Hepatocyte (in vitro differentiated cells): Measurements from ENCODE around the gene SCARF2. TPM values are rescaled to one million over a fixed set of nuclear protein-coding genes. Genes with fewer than 3 reads are reported as not detected.
"Not testable (repeated sequence)": the region's sequence is repeated elsewhere in the genome, so short reads cannot be mapped to it uniquely, and the experiment has no call there.

Experiments used
- DNase-seq: peaks from one replicate; pipeline ENCODE4 v3.0.0-alpha.2; 2016; ENCODE audit warnings: low spot score
- H2AFZ ChIP-seq: fragments of 200-600 bp; sonication (generic); 2 replicates; pipeline ENCODE4 v1.6.0; 2016; ENCODE audit warnings: antibody characterized with exemption, mild to moderate bottlenecking
- H3K27ac ChIP-seq: fragments of 200-600 bp; sonication (generic); 2 replicates; pipeline ENCODE4 v1.5.1; 2016; ENCODE audit warnings: mild to moderate bottlenecking
- H3K27me3 ChIP-seq: fragments of 200-600 bp; sonication (generic); 2 replicates; pipeline ENCODE4 v1.6.1; 2016
- H3K36me3 ChIP-seq: fragments of 200-600 bp; sonication (generic); replicated peaks from 2 replicates; pipeline ENCODE4 v1.5.1; 2016; ENCODE audit warnings: low read depth; ENCODE audit not compliant: insufficient read depth
- H3K4me1 ChIP-seq: fragments of 200-600 bp; sonication (generic); 2 replicates; pipeline ENCODE4 v1.5.1; 2016; ENCODE audit warnings: mild to moderate bottlenecking, moderate library complexity; ENCODE audit not compliant: insufficient read depth
- H3K4me2 ChIP-seq: fragments of 200-600 bp; sonication (generic); 2 replicates; pipeline ENCODE4 v1.6.0; 2016
- H3K4me3 ChIP-seq: fragments of 200-600 bp; sonication (generic); 2 replicates; pipeline ENCODE4 v1.5.1; 2016; ENCODE audit warnings: mild to moderate bottlenecking
- H3K79me2 ChIP-seq: fragments of 200-600 bp; sonication (generic); 2 replicates; pipeline ENCODE4 v1.6.0; 2017; ENCODE audit warnings: mild to moderate bottlenecking
- H3K9me2 ChIP-seq: fragments of 200-600 bp; sonication (generic); replicated peaks from 2 replicates; pipeline ENCODE4 v1.6.0; 2017; ENCODE audit warnings: mild to moderate bottlenecking; ENCODE audit not compliant: insufficient read depth
- H3K9me3 ChIP-seq: fragments of 200-600 bp; sonication (generic); 2 replicates; pipeline ENCODE4 v1.5.1; 2016; ENCODE audit warnings: low read depth, mild to moderate bottlenecking
- H4K20me1 ChIP-seq: fragments of 200-600 bp; sonication (generic); 2 replicates; pipeline ENCODE4 v1.6.0; 2016; ENCODE audit warnings: mild to moderate bottlenecking; ENCODE audit not compliant: insufficient read depth, poor library complexity, severe bottlenecking
- EZH2 ChIP-seq: fragments of 200-600 bp; sonication (generic); IDR thresholded peaks from 2 replicates; pipeline ENCODE4 v1.6.1; 2016; ENCODE audit warnings: antibody characterized with exemption, mild to moderate bottlenecking, borderline replicate concordance
- EZH2phosphoT487 ChIP-seq: fragments of 200-600 bp; sonication (generic); IDR thresholded peaks from one replicate; pipeline ENCODE4 v1.6.1; 2018; ENCODE audit warnings: antibody characterized with exemption, mild to moderate bottlenecking, low read depth, moderate library complexity; ENCODE audit not compliant: unreplicated experiment, severe bottlenecking
- WGBS: methylation state at CpG from one replicate; pipeline ENCODE4 v1.1.6; 2016; ENCODE audit warnings: low lambda C conversion rate; ENCODE audit errors: missing lambda C conversion rate; 5-methylcytosine and 5-hydroxymethylcytosine counted together
- polyA plus RNA-seq: library from polyadenylated mRNA; unstranded; fragments of >200 nt; fragmentation: Nextera tagmentation; extraction: Ambion mirVana; gene quantifications from 2 replicates; pipeline ENCODE4 v1.2.1, GENCODE V29; 2016
- total RNA-seq: library from RNA; depleted of rRNA; stranded (reverse); fragments of >200 nt; gene quantifications from 2 replicates; pipeline ENCODE4 v1.2.3, GENCODE V29; 2014
- TF ChIP-seq, protein P1 (sequence below): fragments of 200-600 bp; sonication (generic); IDR thresholded peaks from 2 replicates; pipeline ENCODE4 v1.5.1; 2016; ENCODE audit warnings: antibody characterized with exemption, mild to moderate bottlenecking; ENCODE audit not compliant: poor library complexity

Gene SCARF2
- total and polyA plus RNA-seq, 2 experiments from 2014 or later, result 19.3 to 35.2 TPM

DNA sequence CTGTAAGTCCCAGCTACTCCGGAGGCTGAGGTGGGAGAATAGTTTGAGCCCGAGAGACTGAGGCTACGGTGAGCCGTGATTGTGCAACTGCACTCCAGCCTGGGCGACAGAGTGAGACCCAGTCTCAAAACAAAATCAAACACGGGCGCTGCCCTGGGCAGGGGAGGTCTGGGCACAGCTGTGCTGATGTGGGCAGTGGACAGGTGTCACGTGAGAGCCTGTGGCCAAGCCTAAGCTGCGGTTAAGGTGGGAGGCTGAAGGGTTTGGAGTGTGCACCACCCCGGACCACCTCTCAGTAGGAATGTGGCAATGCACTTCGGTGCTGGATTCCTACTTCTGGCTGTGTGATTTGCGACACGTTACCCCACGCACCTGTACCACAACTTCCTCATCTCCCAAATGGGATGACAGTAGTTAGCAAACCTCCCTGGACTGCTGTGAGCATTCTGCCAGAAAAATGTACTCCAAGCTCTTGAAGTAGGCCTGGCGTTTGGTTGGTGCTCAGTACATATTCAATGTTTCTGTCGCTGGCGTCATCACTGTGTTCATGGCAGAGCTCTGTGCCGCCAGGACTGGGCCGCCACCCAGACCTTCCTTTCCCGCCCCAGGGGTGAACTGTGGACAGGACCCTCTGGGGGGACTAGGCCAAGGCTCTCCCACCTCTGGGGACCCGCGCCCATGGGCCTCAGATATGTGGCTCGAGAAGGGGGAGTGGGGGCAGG is 44.5 kb downstream of the SCARF2 start:
- Histone ChIP-seq H3K4me3 (no peak overlapping the region), H3K79me2 (peaks cover 37% of the 10 kb centered on the region), H3K27ac (peak overlapping the region; percentile 89), H3K4me2 (peak overlapping the region; percentile 82), H4K20me1 (peaks cover 6% of the 10 kb centered on the region), H3K4me1 (peaks cover 28% of the 10 kb centered on the region), H3K27me3 (no peaks in the 10 kb centered on the region), H3K9me2 (no peaks in the 10 kb centered on the region), H3K36me3 (no peaks in the 10 kb centered on the region), H3K9me3 (no peaks in the 10 kb centered on the region), H2AFZ (peak overlapping the region; percentile 90)
- TF ChIP-seq, protein P1, sequence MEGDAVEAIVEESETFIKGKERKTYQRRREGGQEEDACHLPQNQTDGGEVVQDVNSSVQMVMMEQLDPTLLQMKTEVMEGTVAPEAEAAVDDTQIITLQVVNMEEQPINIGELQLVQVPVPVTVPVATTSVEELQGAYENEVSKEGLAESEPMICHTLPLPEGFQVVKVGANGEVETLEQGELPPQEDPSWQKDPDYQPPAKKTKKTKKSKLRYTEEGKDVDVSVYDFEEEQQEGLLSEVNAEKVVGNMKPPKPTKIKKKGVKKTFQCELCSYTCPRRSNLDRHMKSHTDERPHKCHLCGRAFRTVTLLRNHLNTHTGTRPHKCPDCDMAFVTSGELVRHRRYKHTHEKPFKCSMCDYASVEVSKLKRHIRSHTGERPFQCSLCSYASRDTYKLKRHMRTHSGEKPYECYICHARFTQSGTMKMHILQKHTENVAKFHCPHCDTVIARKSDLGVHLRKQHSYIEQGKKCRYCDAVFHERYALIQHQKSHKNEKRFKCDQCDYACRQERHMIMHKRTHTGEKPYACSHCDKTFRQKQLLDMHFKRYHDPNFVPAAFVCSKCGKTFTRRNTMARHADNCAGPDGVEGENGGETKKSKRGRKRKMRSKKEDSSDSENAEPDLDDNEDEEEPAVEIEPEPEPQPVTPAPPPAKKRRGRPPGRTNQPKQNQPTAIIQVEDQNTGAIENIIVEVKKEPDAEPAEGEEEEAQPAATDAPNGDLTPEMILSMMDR, result no peak
- WGBS, result 95% methylated on average over 23 of the region's 23 CpGs
- no peak for DNase-seq

DNA sequence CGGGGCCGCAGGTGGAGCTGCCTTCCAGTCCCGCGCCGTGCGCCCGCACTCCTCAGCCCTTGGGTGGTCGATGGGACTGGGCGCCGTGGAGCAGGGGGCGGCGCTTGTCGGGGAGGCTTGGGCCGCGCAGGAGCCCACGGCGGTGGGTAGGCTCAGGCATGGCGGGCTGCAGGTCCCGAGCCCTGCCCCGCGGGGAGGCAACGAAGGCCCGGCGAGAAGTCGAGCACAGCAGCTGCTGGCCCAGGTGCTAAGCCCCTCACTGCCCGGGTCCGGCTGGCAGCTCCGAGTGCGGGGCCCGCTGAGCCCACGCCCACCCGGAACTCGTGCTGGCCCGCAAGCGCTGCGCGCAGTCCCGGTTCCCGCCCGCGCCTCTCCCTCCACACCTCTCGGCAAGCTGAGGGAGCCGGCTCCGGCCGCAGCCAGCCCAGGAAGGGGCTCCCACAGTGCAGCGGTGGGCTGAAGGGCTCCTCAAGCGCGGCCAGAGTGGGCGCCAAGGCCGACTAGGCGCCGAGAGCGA is 45.2 kb downstream of the SCARF2 start:
- not testable (repeated sequence) for DNase-seq, H4K20me1 ChIP-seq, H3K4me2 ChIP-seq, H3K4me3 ChIP-seq, H2AFZ ChIP-seq, H3K27me3 ChIP-seq, H3K9me2 ChIP-seq, H3K9me3 ChIP-seq, H3K27ac ChIP-seq, H3K36me3 ChIP-seq
- Histone ChIP-seq H3K4me1 (peaks cover 28% of the 10 kb centered on the region), H3K79me2 (peaks cover 30% of the 10 kb centered on the region)
- 98% methylated on average over 28 of the region's 53 CpGs for WGBS

DNA sequence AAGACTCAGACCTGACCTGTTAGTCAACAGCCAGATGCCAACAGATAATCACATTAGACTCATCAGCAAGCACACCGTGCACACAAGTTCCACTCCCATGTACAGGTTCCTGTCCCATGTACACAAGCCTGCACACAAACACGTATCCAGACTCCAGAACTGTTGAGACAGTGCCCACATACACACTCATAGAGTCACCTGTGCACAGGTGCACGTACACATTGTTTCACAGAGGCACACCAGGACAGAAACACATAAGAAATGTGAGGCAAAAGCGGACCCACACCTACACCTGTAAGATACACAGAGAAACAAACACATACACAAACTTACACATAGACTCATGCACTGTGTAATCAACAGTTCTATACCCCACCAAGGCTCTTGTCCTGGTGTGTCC is 46.4 kb downstream of the SCARF2 start:
- Histone ChIP-seq H3K4me1 (peaks cover 19% of the 10 kb centered on the region), H3K9me2 (no peaks in the 10 kb centered on the region), H4K20me1 (peaks cover 3% of the 10 kb centered on the region), H3K4me2 (no peak overlapping the region), H3K36me3 (no peaks in the 10 kb centered on the region), H3K79me2 (peaks cover 19% of the 10 kb centered on the region), H3K27me3 (no peaks in the 10 kb centered on the region), H3K27ac (no peak overlapping the region), H3K4me3 (no peak overlapping the region), H2AFZ (no peak overlapping the region), H3K9me3 (no peaks in the 10 kb centered on the region)
- 83% methylated on average over 4 of the region's 4 CpGs for WGBS
- no peak for DNase-seq
- TF ChIP-seq EZH2, result no peak
- TF ChIP-seq EZH2phosphoT487, result no peak
- TF ChIP-seq, protein P1, result no peak

DNA sequence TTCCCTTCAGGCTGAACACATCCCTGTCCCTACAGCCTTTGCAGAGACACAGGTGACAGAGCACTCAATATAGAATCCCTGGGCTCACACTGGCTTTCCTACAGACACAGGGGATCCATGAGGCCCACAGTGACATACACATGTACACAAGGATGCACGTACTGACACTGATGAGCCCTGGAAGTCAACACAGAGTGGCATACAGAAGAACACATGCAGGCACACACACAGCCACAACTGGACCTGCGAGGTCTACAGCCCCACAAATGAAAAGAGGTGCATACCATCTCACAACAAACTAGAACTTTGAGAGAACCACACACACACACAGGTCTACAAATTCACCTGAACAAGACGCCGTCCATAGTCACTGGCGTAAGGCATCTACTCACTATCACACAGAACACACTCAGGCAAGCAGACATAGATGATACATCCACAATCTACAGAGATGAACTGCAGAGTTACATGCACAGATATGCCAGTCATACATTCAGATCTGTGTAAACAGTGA is 47.2 kb downstream of the SCARF2 start:
- WGBS, result 95% methylated on average over 5 of the region's 5 CpGs
- Histone ChIP-seq H3K36me3 (no peaks in the 10 kb centered on the region), H3K4me2 (no peak overlapping the region), H3K9me3 (no peaks in the 10 kb centered on the region), H3K4me3 (no peak overlapping the region), H2AFZ (no peak overlapping the region), H3K27ac (no peak overlapping the region), H3K4me1 (peaks cover 12% of the 10 kb centered on the region), H4K20me1 (no peaks in the 10 kb centered on the region), H3K79me2 (peaks cover 12% of the 10 kb centered on the region), H3K9me2 (no peaks in the 10 kb centered on the region), H3K27me3 (peaks cover 4% of the 10 kb centered on the region)
- DNase-seq, result no peak
- TF ChIP-seq, protein P1, result no peak
- TF ChIP-seq EZH2 (no peak), EZH2phosphoT487 (no peak)
